ENCODE data around the gene KCNQ1OT1.

The KCNQ1OT1 gene

GRCh38 chr11:2725368-2726300 is 25.8 kb upstream of the KCNQ1OT1 start (continued):
- TF ChIP-seq ZNF692 (tag by site-specific recombination; IDR thresholded peaks at IDR 0.05) (peak; percentile 73), KLF17 (tag by site-specific recombination; IDR thresholded peaks at IDR 0.05) (peak; percentile 56; the same call in 1 of the 2 replicates)

- Histone ChIP-seq H3K27ac (ENCODE audit: extremely low read depth, low read depth, low read length) (no peak overlapping the region), H3K4me3 (ENCODE audit: low read depth, low read length) (no peak overlapping the region), H3K36me3 (ENCODE audit: control insufficient read depth in 2 of 2, insufficient read depth in 1 of 2, low read length in 2 of 2) (no peaks in the 10 kb centered on the region), H3K4me1 (ENCODE audit: control insufficient read depth, insufficient read depth, low read length) (peaks cover 7% of the 10 kb centered on the region), H3K9me3 (ENCODE audit: control insufficient read depth, insufficient read depth, low read depth, low read length) (no peaks in the 10 kb centered on the region)
- TF ChIP-seq ZNF366 (tag by site-specific recombination; conservative IDR thresholded peaks at IDR 0.05): no peak
- TF ChIP-seq ZNF560 (tag by site-specific recombination; IDR thresholded peaks at IDR 0.05; ENCODE audit: borderline replicate concordance): no peak
- TF ChIP-seq ZNF221 (tag by site-specific recombination; IDR thresholded peaks at IDR 0.05; ENCODE audit: borderline replicate concordance): no peak
- TF ChIP-seq ZBTB20 (tag by site-specific recombination; IDR thresholded peaks at IDR 0.05): no peak
- no peak for TF ChIP-seq ZNF621 (tag by site-specific recombination; IDR thresholded peaks at IDR 0.05)
- TF ChIP-seq WT1 (tag by site-specific recombination; IDR thresholded peaks at IDR 0.05): no peak
- TF ChIP-seq ZNF362 (tag by site-specific recombination; IDR thresholded peaks at IDR 0.05): no peak
- TF ChIP-seq ZFP3 (tag by site-specific recombination; IDR thresholded peaks at IDR 0.05; ENCODE audit: low read depth): no peak
- TF ChIP-seq ZNF155 (tag by site-specific recombination; IDR thresholded peaks at IDR 0.05): no peak
- TF ChIP-seq YY2 (tag by site-specific recombination; IDR thresholded peaks at IDR 0.05): no peak
- TF ChIP-seq ZNF157 (tag by site-specific recombination; IDR thresholded peaks at IDR 0.05): no peak
- no peak for TF ChIP-seq ZBTB1 (tag by site-specific recombination; IDR thresholded peaks at IDR 0.05)
- TF ChIP-seq ZNF274 (IDR thresholded peaks at IDR 0.05; ENCODE audit: low read length): no peak
- no peak for TF ChIP-seq ZNF274 (tag by site-specific recombination; IDR thresholded peaks at IDR 0.05; ENCODE audit: borderline replicate concordance)
- TF ChIP-seq ZNF837 (tag by site-specific recombination; IDR thresholded peaks at IDR 0.05): no peak
- no peak for TF ChIP-seq ZNF211 (tag by site-specific recombination; IDR thresholded peaks at IDR 0.05; ENCODE audit: low read depth)
- TF ChIP-seq ZBTB44 (tag by site-specific recombination; IDR thresholded peaks at IDR 0.05): no peak
- ChIA-PET POLR2A (interaction anchor here (1.0 to 2.2 kb wide), 2 partner anchors 15 to 25 kb away, joined by 3 to 13 read pairs; partner anchors contain the start of gene KCNQ1OT1), CTCF (no interaction called here)
Measured at GRCh38 chr11:2724653-2725367, 25.0 kb upstream of the KCNQ1OT1 start.

All from HEK293 (cell line).